ENCODE measurements around the gene RNGTT.

DNA sequence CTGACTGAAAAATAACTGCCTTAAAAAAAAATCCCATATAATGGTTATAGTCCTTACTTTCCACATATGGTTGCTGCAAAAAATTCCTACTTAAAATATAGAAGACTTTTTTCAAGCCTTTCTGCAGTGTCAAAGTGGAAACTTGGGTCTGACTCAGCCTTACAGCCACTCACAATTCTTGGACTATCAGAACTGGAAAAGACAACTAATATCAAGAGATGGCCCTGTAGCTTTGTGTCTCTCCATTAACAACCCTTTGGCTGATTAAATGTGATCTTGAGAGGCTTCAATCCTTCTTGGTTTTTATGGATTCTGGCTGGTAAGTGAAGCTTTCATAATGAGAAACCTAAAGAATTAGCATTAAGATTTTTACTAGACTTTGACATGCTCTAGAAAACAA lies 307.8 kb downstream of the RNGTT start:
- TF ChIP-seq, protein P1, sequence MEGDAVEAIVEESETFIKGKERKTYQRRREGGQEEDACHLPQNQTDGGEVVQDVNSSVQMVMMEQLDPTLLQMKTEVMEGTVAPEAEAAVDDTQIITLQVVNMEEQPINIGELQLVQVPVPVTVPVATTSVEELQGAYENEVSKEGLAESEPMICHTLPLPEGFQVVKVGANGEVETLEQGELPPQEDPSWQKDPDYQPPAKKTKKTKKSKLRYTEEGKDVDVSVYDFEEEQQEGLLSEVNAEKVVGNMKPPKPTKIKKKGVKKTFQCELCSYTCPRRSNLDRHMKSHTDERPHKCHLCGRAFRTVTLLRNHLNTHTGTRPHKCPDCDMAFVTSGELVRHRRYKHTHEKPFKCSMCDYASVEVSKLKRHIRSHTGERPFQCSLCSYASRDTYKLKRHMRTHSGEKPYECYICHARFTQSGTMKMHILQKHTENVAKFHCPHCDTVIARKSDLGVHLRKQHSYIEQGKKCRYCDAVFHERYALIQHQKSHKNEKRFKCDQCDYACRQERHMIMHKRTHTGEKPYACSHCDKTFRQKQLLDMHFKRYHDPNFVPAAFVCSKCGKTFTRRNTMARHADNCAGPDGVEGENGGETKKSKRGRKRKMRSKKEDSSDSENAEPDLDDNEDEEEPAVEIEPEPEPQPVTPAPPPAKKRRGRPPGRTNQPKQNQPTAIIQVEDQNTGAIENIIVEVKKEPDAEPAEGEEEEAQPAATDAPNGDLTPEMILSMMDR (conservative IDR thresholded peaks at IDR 0.05; ENCODE audit: low read depth, low read length), result no peak
- no peak for TF ChIP-seq EZH2 (IDR thresholded peaks at IDR 0.05; ENCODE audit: low read length, unreplicated experiment)
- no peak for TF ChIP-seq EZH2phosphoT487 (IDR thresholded peaks at IDR 0.05; ENCODE audit: borderline replicate concordance, low read length)

All from PC-3 (cell line).